ENCODE measurements around the gene JMJD1C.
"Not testable (repeated sequence)": the region's sequence is repeated elsewhere in the genome, so short reads cannot be mapped to it uniquely, and the experiment has no call there.

JMJD1C gene

GRCh38 chr10:63393050-63393449 lies 72.7 kb downstream of the JMJD1C start:
- no peak for DNase-seq (ENCODE audit: low read depth)

GRCh38 chr10:63392224-63392623 lies 73.6 kb downstream of the JMJD1C start:
- DNase-seq (ENCODE audit: low read depth), result no peak

- no peak for DNase-seq (ENCODE audit: low read depth)
Observed at GRCh38 chr10:63391812-63392211, 74.0 kb downstream of the JMJD1C start.

GRCh38 chr10:63390521-63390920 lies 75.3 kb downstream of the JMJD1C start:
- DNase-seq (ENCODE audit: low read depth), result no peak

- no peak for DNase-seq (ENCODE audit: low read depth)
Observed at GRCh38 chr10:63388421-63389031, 77.3 kb downstream of the JMJD1C start.

- no peak for DNase-seq (ENCODE audit: low read depth)
Observed at GRCh38 chr10:63385254-63385653, 80.5 kb downstream of the JMJD1C start.

- no peak for DNase-seq (ENCODE audit: low read depth)
Observed at GRCh38 chr10:63384675-63385074, 81.1 kb downstream of the JMJD1C start.

- DNase-seq (ENCODE audit: low read depth), result no peak
Observed at GRCh38 chr10:63384001-63384400, 81.8 kb downstream of the JMJD1C start.

GRCh38 chr10:63383141-63383540 lies 82.6 kb downstream of the JMJD1C start:
- no peak for DNase-seq (ENCODE audit: low read depth)

GRCh38 chr10:63382066-63382465 lies 83.7 kb downstream of the JMJD1C start:
- DNase-seq (ENCODE audit: low read depth), result no peak

GRCh38 chr10:63377305-63377661 lies 88.5 kb downstream of the JMJD1C start:
- not testable (repeated sequence) for DNase-seq (ENCODE audit: low read depth)

GRCh38 chr10:63376560-63377304 lies 89.0 kb downstream of the JMJD1C start:
- DNase-seq (ENCODE audit: low read depth), result no peak

GRCh38 chr10:63375859-63376258 lies 89.9 kb downstream of the JMJD1C start:
- DNase-seq (ENCODE audit: low read depth), result no peak

- DNase-seq (ENCODE audit: low read depth), result no peak
Observed at GRCh38 chr10:63375458-63375857, 90.3 kb downstream of the JMJD1C start.

GRCh38 chr10:63374991-63375390 lies 90.8 kb downstream of the JMJD1C start:
- DNase-seq (ENCODE audit: low read depth), result no peak

- no peak for DNase-seq (ENCODE audit: low read depth)
Observed at GRCh38 chr10:63373176-63373575, 92.6 kb downstream of the JMJD1C start.

GRCh38 chr10:63369711-63370110 lies 96.1 kb downstream of the JMJD1C start:
- DNase-seq (ENCODE audit: low read depth), result no peak

- no peak for DNase-seq (ENCODE audit: low read depth)
Observed at GRCh38 chr10:63368365-63368764, 97.4 kb downstream of the JMJD1C start.

GRCh38 chr10:63366933-63367332 lies 98.8 kb downstream of the JMJD1C start:
- DNase-seq (ENCODE audit: low read depth), result no peak

- DNase-seq (ENCODE audit: low read depth), result no peak
Observed at GRCh38 chr10:63365976-63366765, 99.6 kb downstream of the JMJD1C start.

- no peak for DNase-seq (ENCODE audit: low read depth)
Observed at GRCh38 chr10:63364918-63365317, 100.9 kb downstream of the JMJD1C start.

GRCh38 chr10:63363951-63364350 lies 101.8 kb downstream of the JMJD1C start:
- no peak for DNase-seq (ENCODE audit: low read depth)

GRCh38 chr10:63355682-63356081 lies 110.1 kb downstream of the JMJD1C start:
- DNase-seq (ENCODE audit: low read depth), result no peak
